ENCODE results near the gene FAM156A. TPM values are rescaled to one million over a fixed set of nuclear protein-coding genes. Genes with fewer than 3 reads are reported as not detected.
"Not testable (repeated sequence)": the region's sequence is repeated elsewhere in the genome, so short reads cannot be mapped to it uniquely, and the experiment has no call there.

FAM156A gene
- total RNA-seq, 4 donors from 2014 or later: 18.3 to 50.3 (median 29.6) TPM

DNA sequence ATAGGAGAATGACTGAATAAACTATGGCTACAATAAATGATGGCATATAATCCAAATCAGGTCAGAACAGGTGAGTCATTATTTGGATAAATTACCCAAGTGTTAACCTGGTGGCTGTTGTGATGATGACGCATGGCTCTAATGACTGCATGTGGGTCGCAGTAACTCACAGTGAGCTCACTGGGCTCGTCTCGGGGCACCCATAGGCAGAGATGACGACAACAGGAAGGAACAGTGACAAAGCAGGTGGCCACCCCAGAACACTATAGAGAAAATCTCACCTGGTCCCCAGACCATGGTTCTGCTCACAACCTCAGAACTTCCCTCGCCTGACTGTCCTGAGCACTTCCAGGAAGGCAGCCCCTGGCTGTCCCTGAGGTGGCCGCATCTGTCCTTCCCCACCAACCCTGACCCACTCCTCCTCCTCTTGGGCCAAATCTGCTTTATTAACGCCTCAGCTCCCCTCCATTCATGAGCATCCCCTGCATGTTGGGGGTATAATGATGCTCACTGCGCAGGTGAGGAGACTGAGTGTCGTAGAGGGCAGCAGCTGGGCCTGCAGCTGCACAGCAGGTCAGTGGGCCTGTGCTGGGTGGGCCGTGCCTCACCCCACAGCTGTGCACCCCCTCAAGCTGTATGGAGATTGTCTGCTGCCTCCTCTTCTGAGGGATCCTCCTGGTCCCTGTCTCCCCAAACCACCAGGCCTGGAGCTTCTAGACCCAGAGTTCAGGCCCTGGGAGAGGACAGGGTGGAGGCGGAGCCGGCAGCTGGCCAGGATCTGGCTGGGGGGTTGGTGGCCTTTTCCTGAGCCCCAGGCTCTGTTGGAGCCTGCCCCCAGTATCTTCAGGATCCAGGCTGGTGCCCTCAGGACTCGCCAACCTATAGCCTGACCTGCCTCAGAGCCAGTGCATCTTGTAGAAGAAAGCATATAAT, 30.9 kb upstream of the FAM156A start:
- H3K27me3 ChIP-seq: no peaks in the 10 kb centered on the region
- TF ChIP-seq, protein P1, sequence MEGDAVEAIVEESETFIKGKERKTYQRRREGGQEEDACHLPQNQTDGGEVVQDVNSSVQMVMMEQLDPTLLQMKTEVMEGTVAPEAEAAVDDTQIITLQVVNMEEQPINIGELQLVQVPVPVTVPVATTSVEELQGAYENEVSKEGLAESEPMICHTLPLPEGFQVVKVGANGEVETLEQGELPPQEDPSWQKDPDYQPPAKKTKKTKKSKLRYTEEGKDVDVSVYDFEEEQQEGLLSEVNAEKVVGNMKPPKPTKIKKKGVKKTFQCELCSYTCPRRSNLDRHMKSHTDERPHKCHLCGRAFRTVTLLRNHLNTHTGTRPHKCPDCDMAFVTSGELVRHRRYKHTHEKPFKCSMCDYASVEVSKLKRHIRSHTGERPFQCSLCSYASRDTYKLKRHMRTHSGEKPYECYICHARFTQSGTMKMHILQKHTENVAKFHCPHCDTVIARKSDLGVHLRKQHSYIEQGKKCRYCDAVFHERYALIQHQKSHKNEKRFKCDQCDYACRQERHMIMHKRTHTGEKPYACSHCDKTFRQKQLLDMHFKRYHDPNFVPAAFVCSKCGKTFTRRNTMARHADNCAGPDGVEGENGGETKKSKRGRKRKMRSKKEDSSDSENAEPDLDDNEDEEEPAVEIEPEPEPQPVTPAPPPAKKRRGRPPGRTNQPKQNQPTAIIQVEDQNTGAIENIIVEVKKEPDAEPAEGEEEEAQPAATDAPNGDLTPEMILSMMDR (IDR thresholded peaks at IDR 0.05): no peak
- no peak for TF ChIP-seq POLR2A (IDR thresholded peaks at IDR 0.05)
- H3K4me3 ChIP-seq: no peak overlapping the region
- H3K4me1 ChIP-seq: peaks cover 0 to 10% (median 0%) of the 10 kb centered on the region in 4 donors
- no peaks in the 10 kb centered on the region for H3K9me3 ChIP-seq
- peak overlapping the region in 1 of 4 donors; percentile 39 for H3K27ac ChIP-seq
- DNase-seq: peak in 1 of 3 donors; percentile 50
- H3K36me3 ChIP-seq: no peaks in the 10 kb centered on the region

GRCh38 chrX:52983321-52984000, 25.1 kb upstream of the FAM156A start:
- Histone ChIP-seq H3K36me3 (no peaks in the 10 kb centered on the region), H3K4me3 (no peak overlapping the region), H3K9me3 (no peaks in the 10 kb centered on the region), H3K4me1 (no peaks in the 10 kb centered on the region), H3K27ac (peak overlapping the region in 1 of 4 donors; percentile 35), H3K27me3 (no peaks in the 10 kb centered on the region)
- DNase-seq: no peak
- TF ChIP-seq, protein P1 (IDR thresholded peaks at IDR 0.05): no peak
- TF ChIP-seq POLR2A (IDR thresholded peaks at IDR 0.05): no peak

DNA sequence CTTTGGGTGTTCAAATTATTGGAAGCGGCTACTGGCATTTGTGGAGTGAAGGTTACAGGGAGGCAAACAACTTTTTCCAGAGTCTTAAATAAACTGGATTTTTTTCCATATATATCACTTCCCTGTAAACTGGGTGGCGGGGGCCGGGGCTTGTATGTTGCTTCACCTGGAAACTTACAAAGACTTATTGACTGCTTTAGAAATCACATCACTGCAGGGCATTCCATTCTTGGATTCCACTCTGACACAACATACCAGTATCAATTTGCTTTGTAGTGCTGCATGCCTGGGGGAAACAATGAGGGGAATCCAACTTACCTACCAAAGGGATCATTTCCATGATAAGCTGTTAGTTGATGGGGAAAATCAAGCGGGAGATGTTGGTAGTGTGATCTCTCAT, 21.7 kb upstream of the FAM156A start:
- no peak for DNase-seq
- peak overlapping the region in 1 of 4 donors; percentile 19 for H3K27ac ChIP-seq

DNA sequence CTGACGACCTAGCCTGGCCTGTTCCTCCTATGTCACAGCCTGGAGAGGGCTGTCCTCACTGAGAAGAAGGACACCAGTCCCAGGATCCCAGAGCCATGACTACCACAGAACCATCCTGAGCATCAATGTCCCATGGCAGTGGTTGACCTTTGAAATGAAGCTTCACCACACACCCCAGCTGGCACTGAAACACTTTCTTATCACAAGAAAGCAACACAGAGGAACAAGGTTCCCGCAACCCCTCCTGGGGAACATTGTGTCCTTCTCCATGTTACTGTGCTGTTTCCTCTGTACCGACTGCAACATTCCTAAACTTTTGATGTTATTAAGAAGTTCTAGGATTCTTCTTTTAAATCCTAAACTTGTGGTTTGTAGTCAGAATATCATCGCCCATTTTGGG, 21.2 kb upstream of the FAM156A start:
- DNase-seq: no peak
- no peaks in the 10 kb centered on the region for H3K27me3 ChIP-seq
- H3K4me3 ChIP-seq: no peak overlapping the region
- H3K9me3 ChIP-seq: no peaks in the 10 kb centered on the region
- TF ChIP-seq, protein P1 (IDR thresholded peaks at IDR 0.05): no peak
- TF ChIP-seq POLR2A (IDR thresholded peaks at IDR 0.05): no peak
- no peaks in the 10 kb centered on the region for H3K36me3 ChIP-seq
- H3K27ac ChIP-seq: peak overlapping the region in 1 of 4 donors; percentile 55
- no peaks in the 10 kb centered on the region for H3K4me1 ChIP-seq

More for the DNA sequence above, 21.7 kb upstream of the FAM156A start:
- Histone ChIP-seq H3K4me3 (no peak overlapping the region), H3K9me3 (no peaks in the 10 kb centered on the region), H3K27me3 (no peaks in the 10 kb centered on the region), H3K4me1 (no peaks in the 10 kb centered on the region), H3K36me3 (no peaks in the 10 kb centered on the region)
- TF ChIP-seq POLR2A (IDR thresholded peaks at IDR 0.05): no peak
- TF ChIP-seq, protein P1 (IDR thresholded peaks at IDR 0.05): no peak

DNA sequence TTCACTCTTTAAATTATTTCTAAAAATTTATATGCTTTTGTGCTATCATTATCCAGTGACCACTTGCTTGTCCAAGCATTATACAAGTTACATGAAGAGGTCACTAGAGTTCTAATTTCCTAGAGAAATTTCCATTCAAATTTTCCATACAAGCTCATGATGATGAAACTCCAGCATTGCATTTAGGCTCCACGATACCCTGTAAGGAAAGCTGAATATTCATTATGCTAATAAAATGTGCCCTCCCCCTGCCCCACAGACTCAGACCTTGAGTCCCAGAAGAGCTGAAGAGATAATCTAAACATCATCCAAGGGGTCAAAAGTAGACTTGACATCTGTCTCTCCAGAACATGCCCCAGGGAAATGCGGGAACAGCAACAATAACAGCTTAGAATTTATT, 19.6 kb upstream of the FAM156A start:
- Histone ChIP-seq H3K4me3 (no peak overlapping the region), H3K4me1 (no peaks in the 10 kb centered on the region), H3K9me3 (no peaks in the 10 kb centered on the region), H3K36me3 (no peaks in the 10 kb centered on the region), H3K27me3 (no peaks in the 10 kb centered on the region), H3K27ac (no peak overlapping the region)
- TF ChIP-seq, protein P1 (IDR thresholded peaks at IDR 0.05): no peak
- no peak for TF ChIP-seq POLR2A (IDR thresholded peaks at IDR 0.05)
- no peak for DNase-seq

DNA sequence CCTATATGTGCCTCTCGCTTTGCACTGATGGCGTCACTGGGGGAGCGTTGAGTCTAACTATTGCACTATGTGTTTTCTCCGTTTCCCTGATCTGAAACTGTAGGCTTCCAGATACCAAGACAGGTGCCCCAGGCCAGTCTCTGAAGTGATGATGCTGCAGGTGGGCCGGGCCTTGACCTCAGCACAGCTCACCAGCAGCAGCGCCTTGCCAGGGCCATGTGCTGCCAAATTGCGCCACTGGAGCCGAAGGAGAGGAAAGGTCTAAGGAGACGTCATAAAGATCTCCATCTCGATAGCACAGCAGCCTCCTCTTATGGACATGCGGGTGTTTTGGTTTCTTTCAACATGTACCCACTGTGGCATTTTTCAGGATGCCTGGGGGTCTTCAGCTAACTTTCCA, 17.3 kb upstream of the FAM156A start:
- H3K4me1 ChIP-seq, H3K27me3 ChIP-seq, DNase-seq, H3K4me3 ChIP-seq, H3K27ac ChIP-seq, H3K36me3 ChIP-seq, H3K9me3 ChIP-seq: not testable (repeated sequence)

GRCh38 chrX:52974336-52974992, 16.1 kb upstream of the FAM156A start:
- not testable (repeated sequence) for H3K4me1 ChIP-seq, H3K27me3 ChIP-seq, H3K27ac ChIP-seq, DNase-seq, H3K9me3 ChIP-seq, H3K4me3 ChIP-seq, H3K36me3 ChIP-seq

- H3K9me3 ChIP-seq, H3K27ac ChIP-seq, H3K4me3 ChIP-seq, H3K27me3 ChIP-seq, H3K4me1 ChIP-seq, H3K36me3 ChIP-seq, DNase-seq: not testable (repeated sequence)
These were observed 9.6 kb upstream of the FAM156A start for GRCh38 chrX:52967922-52968321.
